Measurements from ENCODE around the gene MNT.

Gene MNT

DNA sequence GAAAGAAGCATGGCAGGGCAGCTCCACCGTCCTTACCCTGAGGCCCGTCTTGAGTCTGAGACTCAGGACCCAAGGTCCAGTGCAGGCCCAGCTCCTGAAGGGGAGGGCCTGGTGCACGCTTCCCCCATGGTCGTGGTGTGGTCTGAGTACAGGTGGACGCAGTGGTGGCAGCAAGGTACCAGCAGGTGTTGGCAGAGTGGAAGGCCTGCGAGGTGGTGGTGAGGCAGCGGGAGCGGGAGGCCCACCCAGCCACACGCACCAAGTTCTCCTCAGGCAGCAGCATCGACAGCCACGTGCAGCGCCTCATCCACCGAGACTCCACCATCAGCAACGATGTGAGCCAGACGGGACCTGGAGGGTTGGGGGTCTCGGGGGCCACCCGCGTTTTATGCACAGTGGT lies 27.7 kb downstream of the MNT start:
- H3K27me3 Mint-ChIP-seq (ENCODE audit: low read depth): no peaks in the 10 kb centered on the region
- H3K9me3 Mint-ChIP-seq: no peaks in the 10 kb centered on the region
- peaks cover 3% of the 10 kb centered on the region for H3K36me3 Mint-ChIP-seq (ENCODE audit: low read depth)
- H3K4me3 Mint-ChIP-seq: no peak overlapping the region
- no peak overlapping the region for H3K27ac Mint-ChIP-seq
- H3K4me1 Mint-ChIP-seq (ENCODE audit: low read depth): no peaks in the 10 kb centered on the region
- DNase-seq (ENCODE audit: low spot score): no peak

- peaks cover 3% of the 10 kb centered on the region for H3K36me3 Mint-ChIP-seq (ENCODE audit: low read depth)
Measured at GRCh38 chr17:2372681-2373080, 28.2 kb downstream of the MNT start.

GRCh38 chr17:2372180-2372579 lies 28.7 kb downstream of the MNT start:
- DNase-seq (ENCODE audit: low spot score): no peak
- Mint-ChIP-seq H3K4me3 (no peak overlapping the region), H3K27ac (no peak overlapping the region), H3K4me1 (ENCODE audit: low read depth) (no peaks in the 10 kb centered on the region), H3K9me3 (no peaks in the 10 kb centered on the region), H3K27me3 (ENCODE audit: low read depth) (no peaks in the 10 kb centered on the region), H3K36me3 (ENCODE audit: low read depth) (peaks cover 3% of the 10 kb centered on the region)

More at GRCh38 chr17:2372681-2373080, 28.2 kb downstream of the MNT start:
- DNase-seq (ENCODE audit: low spot score): no peak
- H3K4me1 Mint-ChIP-seq (ENCODE audit: low read depth): no peaks in the 10 kb centered on the region
- no peak overlapping the region for H3K4me3 Mint-ChIP-seq
- H3K27me3 Mint-ChIP-seq (ENCODE audit: low read depth): no peaks in the 10 kb centered on the region
- H3K27ac Mint-ChIP-seq: no peak overlapping the region
- H3K9me3 Mint-ChIP-seq: no peaks in the 10 kb centered on the region

DNA sequence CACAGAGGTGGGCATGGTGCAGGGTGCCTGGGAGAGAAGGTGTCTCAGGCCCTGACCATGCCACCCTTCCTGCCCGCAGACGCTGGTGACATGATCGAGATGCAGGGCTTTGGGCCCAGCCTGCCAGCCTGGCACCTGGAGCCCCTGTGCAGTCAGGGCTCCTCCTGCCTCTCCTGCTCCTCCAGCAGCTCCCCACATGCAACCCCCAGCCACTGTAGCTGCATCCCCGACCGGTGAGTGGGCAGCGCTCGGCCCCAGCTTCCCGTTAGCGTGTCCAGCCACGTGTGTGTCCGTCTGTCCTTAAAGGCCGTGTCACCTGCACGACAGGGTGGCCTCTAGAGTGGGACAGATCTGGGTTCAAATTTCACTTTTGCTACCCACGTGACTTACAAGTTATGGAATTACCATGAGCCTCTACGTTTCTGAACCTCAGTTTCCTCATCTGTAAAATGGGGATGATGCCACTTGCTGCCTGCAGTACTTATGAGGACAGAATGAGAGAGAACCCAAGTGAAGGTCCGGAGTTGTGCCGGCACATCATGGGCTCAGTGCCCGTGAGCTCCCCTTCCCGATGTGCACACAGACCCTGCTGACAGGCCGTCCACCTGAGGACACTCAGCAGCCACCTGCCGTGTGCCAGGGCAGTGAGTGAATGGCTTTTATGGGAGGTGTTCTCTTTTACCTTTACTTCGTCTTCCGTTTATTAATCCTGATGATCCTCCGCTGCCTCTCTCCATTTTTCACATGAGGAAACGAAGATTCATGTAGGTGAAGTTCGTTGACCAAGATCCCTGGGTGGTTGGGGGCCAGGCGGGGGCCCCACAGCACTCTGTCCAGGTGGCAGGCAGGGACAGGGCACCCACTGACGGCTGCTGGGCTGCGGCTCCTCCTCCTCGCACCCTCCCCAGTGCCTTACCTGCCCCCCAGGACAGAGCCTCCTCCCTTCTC lies 29.4 kb downstream of the MNT start:
- no peaks in the 10 kb centered on the region for H3K36me3 Mint-ChIP-seq (ENCODE audit: low read depth)
- no peaks in the 10 kb centered on the region for H3K9me3 Mint-ChIP-seq
- H3K4me3 Mint-ChIP-seq: no peak overlapping the region
- no peaks in the 10 kb centered on the region for H3K27me3 Mint-ChIP-seq (ENCODE audit: low read depth)
- no peak overlapping the region for H3K27ac Mint-ChIP-seq
- no peaks in the 10 kb centered on the region for H3K4me1 Mint-ChIP-seq (ENCODE audit: low read depth)
- DNase-seq (ENCODE audit: low spot score): no peak

DNA sequence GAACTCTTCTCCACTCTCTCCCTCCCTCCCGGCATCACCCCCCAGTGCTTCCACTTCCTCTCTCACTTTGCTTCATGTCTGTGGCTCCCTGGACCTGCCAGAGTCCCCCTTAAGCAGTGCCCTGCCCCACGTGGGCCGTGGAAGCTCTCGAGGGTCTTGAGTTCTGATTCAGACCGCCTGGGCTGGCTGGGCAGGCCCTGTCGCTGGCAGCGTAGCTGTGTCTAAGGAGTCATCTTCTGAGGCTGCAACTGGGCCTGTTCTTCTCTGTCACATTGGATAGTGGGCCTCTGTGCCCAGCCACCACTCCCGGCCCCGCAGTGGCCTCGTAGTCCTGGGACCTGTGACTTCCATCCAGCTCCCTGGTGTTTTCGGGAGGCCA lies 30.7 kb downstream of the MNT start:
- H3K27me3 Mint-ChIP-seq (ENCODE audit: low read depth): no peaks in the 10 kb centered on the region
- H3K4me1 Mint-ChIP-seq (ENCODE audit: low read depth): no peaks in the 10 kb centered on the region
- no peak overlapping the region for H3K4me3 Mint-ChIP-seq
- H3K36me3 Mint-ChIP-seq (ENCODE audit: low read depth): no peaks in the 10 kb centered on the region
- no peaks in the 10 kb centered on the region for H3K9me3 Mint-ChIP-seq
- no peak overlapping the region for H3K27ac Mint-ChIP-seq
- DNase-seq (ENCODE audit: low spot score): no peak

DNA sequence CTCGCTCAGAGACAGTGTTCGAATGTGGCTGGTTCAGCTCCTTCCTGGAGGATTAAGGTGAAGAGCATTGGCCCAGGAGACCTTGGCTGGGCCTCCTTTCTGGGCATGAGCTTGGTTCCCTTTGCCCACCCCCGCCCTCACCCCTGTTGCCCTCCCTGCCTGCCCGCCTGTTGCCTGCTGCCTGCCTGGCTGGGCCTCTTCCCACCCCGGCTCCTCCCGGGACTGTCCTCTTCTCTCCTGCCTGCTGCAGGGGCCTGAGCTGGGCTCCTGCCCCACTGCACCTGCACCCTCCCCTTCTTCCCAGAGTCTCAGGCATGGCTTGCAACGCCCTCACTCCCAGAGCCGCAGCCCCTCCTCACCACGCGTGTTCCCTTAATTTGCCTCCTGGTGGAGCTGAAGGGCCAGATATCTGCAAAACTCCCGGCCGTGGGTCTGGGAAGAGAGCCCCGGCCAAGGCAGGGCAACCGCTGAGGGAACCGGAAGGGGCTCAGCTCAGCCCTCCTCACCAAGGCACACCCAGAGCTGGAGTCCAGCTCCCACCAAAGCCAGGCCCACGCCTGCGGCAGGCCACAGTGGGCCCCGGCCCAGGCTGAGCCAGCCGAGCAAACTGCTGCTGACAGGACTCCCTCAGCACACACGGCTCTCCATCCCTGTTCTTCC lies 31.2 kb downstream of the MNT start:
- no peaks in the 10 kb centered on the region for H3K36me3 Mint-ChIP-seq (ENCODE audit: low read depth)
- no peaks in the 10 kb centered on the region for H3K9me3 Mint-ChIP-seq
- no peak overlapping the region for H3K4me3 Mint-ChIP-seq
- no peak for DNase-seq (ENCODE audit: low spot score)
- no peak overlapping the region for H3K27ac Mint-ChIP-seq
- no peaks in the 10 kb centered on the region for H3K27me3 Mint-ChIP-seq (ENCODE audit: low read depth)
- H3K4me1 Mint-ChIP-seq (ENCODE audit: low read depth): no peaks in the 10 kb centered on the region

DNA sequence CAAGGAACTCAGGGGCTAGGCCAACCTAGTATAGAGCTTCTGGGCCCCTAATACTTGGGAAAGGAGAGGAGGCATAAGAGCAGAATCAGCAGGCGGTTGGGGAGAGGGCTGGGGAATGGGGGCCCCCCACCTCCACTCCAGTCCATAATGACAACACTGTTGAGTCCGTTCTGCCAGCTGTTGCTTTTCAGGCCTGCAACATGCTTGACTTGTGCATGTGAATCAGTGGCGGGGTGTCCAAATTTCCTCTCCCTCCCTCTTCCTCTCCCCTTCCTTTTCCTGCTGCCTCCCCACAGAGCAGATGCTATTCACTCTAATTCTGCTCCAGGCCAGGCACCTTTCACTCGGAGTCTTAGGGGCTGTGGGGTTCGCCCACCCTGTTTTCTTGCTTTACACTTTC lies 31.8 kb downstream of the MNT start:
- H3K9me3 Mint-ChIP-seq: no peaks in the 10 kb centered on the region
- H3K4me3 Mint-ChIP-seq: no peak overlapping the region
- H3K27ac Mint-ChIP-seq: no peak overlapping the region
- H3K4me1 Mint-ChIP-seq (ENCODE audit: low read depth): no peaks in the 10 kb centered on the region
- H3K36me3 Mint-ChIP-seq (ENCODE audit: low read depth): no peaks in the 10 kb centered on the region
- no peak for DNase-seq (ENCODE audit: low spot score)
- no peaks in the 10 kb centered on the region for H3K27me3 Mint-ChIP-seq (ENCODE audit: low read depth)

GRCh38 chr17:2368359-2368758 lies 32.5 kb downstream of the MNT start:
- Mint-ChIP-seq H3K4me1 (ENCODE audit: low read depth) (no peaks in the 10 kb centered on the region), H3K36me3 (ENCODE audit: low read depth) (no peaks in the 10 kb centered on the region), H3K9me3 (no peaks in the 10 kb centered on the region), H3K27ac (no peak overlapping the region), H3K4me3 (no peak overlapping the region), H3K27me3 (ENCODE audit: low read depth) (no peaks in the 10 kb centered on the region)
- no peak for DNase-seq (ENCODE audit: low spot score)

GRCh38 chr17:2366747-2367494 lies 33.9 kb downstream of the MNT start:
- no peaks in the 10 kb centered on the region for H3K4me1 Mint-ChIP-seq (ENCODE audit: low read depth)
- H3K27me3 Mint-ChIP-seq (ENCODE audit: low read depth): no peaks in the 10 kb centered on the region
- DNase-seq (ENCODE audit: low spot score): no peak
- no peaks in the 10 kb centered on the region for H3K9me3 Mint-ChIP-seq
- H3K27ac Mint-ChIP-seq: no peak overlapping the region
- peaks cover 5% of the 10 kb centered on the region for H3K36me3 Mint-ChIP-seq (ENCODE audit: low read depth)
- no peak overlapping the region for H3K4me3 Mint-ChIP-seq

- Mint-ChIP-seq H3K27me3 (ENCODE audit: low read depth) (no peaks in the 10 kb centered on the region), H3K9me3 (no peaks in the 10 kb centered on the region), H3K36me3 (ENCODE audit: low read depth) (peaks cover 5% of the 10 kb centered on the region), H3K27ac (no peak overlapping the region), H3K4me1 (ENCODE audit: low read depth) (no peaks in the 10 kb centered on the region), H3K4me3 (no peak overlapping the region)
- DNase-seq (ENCODE audit: low spot score): no peak
Measured at GRCh38 chr17:2365132-2365531, 35.7 kb downstream of the MNT start.

DNA sequence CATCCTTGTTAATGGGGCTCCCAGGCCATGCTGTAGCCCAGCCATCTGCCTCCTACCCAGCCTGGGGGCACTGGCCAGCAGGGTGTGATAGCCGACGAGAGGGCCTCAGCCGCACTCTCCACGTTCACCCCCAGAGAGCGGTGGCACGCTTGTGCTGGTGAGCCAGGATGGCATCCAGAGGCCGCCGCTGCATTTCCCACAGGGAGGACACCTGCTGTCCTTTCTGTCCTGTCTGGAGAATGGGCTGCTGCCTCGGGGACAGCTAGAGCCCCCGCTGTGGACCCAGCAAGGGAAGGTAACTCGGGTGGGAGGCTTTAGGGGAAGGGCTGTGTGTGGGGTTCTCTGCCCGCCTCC lies 36.1 kb downstream of the MNT start:
- H3K27me3 Mint-ChIP-seq (ENCODE audit: low read depth): no peaks in the 10 kb centered on the region

GRCh38 chr17:2363851-2364762 lies 36.8 kb downstream of the MNT start:
- no peaks in the 10 kb centered on the region for H3K27me3 Mint-ChIP-seq (ENCODE audit: low read depth)
- no peaks in the 10 kb centered on the region for H3K4me1 Mint-ChIP-seq (ENCODE audit: low read depth)
- no peak overlapping the region for H3K27ac Mint-ChIP-seq
- H3K4me3 Mint-ChIP-seq: no peak overlapping the region
- peaks cover 5% of the 10 kb centered on the region for H3K36me3 Mint-ChIP-seq (ENCODE audit: low read depth)
- DNase-seq (ENCODE audit: low spot score): no peak
- no peaks in the 10 kb centered on the region for H3K9me3 Mint-ChIP-seq

More for the DNA sequence above, 36.1 kb downstream of the MNT start:
- no peaks in the 10 kb centered on the region for H3K4me1 Mint-ChIP-seq (ENCODE audit: low read depth)
- DNase-seq (ENCODE audit: low spot score): no peak
- peaks cover 5% of the 10 kb centered on the region for H3K36me3 Mint-ChIP-seq (ENCODE audit: low read depth)
- no peak overlapping the region for H3K27ac Mint-ChIP-seq
- H3K4me3 Mint-ChIP-seq: no peak overlapping the region
- no peaks in the 10 kb centered on the region for H3K9me3 Mint-ChIP-seq

DNA sequence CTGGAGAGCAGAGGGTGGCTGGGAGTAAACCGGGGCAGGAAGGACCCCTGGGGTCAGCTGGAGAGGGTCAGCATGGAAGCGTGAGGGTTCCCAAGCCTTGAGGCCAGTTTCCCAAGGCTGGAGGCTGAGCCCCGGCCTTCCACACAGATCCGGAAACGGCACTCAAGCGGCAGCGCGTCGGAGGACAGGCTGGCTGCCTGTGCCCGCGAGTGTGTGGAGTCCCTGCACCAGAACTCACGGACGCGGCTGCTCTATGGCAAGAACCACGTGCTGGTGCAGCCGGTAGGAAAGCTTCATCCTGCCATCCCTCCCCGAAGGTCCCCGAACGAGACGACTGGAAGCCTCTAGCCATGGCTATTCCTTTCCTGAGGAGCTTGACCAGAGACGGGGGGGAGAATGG lies 37.5 kb downstream of the MNT start:
- Mint-ChIP-seq H3K27me3 (ENCODE audit: low read depth) (no peaks in the 10 kb centered on the region), H3K27ac (no peak overlapping the region)

More for the DNA sequence above, 37.5 kb downstream of the MNT start:
- Mint-ChIP-seq H3K36me3 (ENCODE audit: low read depth) (peaks cover 5% of the 10 kb centered on the region), H3K4me3 (no peak overlapping the region), H3K9me3 (no peaks in the 10 kb centered on the region), H3K4me1 (ENCODE audit: low read depth) (no peaks in the 10 kb centered on the region)
- no peak for DNase-seq (ENCODE audit: low spot score)

Data from T-helper 2 cell treated with Interferon-gamma antibody and Interleukin-4, amounts not matched to agents 5 μg/mL and 100 μg/mL, for 36 hours (primary cell).